Measurements from ENCODE around the gene AACS.
"Not testable (repeated sequence)": the region's sequence is repeated elsewhere in the genome, so short reads cannot be mapped to it uniquely, and the experiment has no call there.

GRCh38 chr12:125088199-125088598, 23.0 kb downstream of the AACS start:
- TF ChIP-seq CTCF (optimal IDR thresholded peaks at IDR 0.05 in 1 of 3, IDR thresholded peaks at IDR 0.05 in 1 of 3, conservative IDR thresholded peaks at IDR 0.05 in 1 of 3; ENCODE audit: extremely low read depth in 1 of 3, insufficient read depth in 2 of 3, low read length in 3 of 3); EZH2 (IDR thresholded peaks at IDR 0.05; ENCODE audit: low read length): not testable (repeated sequence)
